Upper lobe of left lung (tissue), 4 donors: ENCODE results near the gene OOSP1.

Source experiments
- POLR2A ChIP-seq, 4 donors: fragments of 450-650 bp; IDR thresholded peaks; one replicate each; pipeline ENCODE4 v1.5.1; 2016 to 2017; ENCODE audit warnings: antibody characterized with exemption in 4 of 4, mild to moderate bottlenecking in 2 of 4
- POLR2AphosphoS5 ChIP-seq, 2 donors: sonication (generic); formaldehyde crosslinking; IDR thresholded peaks; one replicate each; pipeline ENCODE4 v1.5.1; 2017; ENCODE audit warnings: antibody characterized with exemption in 2 of 2
- TF ChIP-seq, protein P1 (sequence below), 6 experiments: fragments of 450-650 bp in 4 of 6; fragments of 200-600 bp in 2 of 6; sonication (generic) in 2 of 6; IDR thresholded peaks; one replicate each; pipeline ENCODE4 v1.5.1; 2016 to 2019; ENCODE audit warnings: antibody characterized with exemption in 6 of 6

GRCh38 chr11:59953463-59954218 is 15.4 kb downstream of the OOSP1 start:
- TF ChIP-seq POLR2A (IDR thresholded peaks at IDR 0.05): no peak
- TF ChIP-seq, protein P1, sequence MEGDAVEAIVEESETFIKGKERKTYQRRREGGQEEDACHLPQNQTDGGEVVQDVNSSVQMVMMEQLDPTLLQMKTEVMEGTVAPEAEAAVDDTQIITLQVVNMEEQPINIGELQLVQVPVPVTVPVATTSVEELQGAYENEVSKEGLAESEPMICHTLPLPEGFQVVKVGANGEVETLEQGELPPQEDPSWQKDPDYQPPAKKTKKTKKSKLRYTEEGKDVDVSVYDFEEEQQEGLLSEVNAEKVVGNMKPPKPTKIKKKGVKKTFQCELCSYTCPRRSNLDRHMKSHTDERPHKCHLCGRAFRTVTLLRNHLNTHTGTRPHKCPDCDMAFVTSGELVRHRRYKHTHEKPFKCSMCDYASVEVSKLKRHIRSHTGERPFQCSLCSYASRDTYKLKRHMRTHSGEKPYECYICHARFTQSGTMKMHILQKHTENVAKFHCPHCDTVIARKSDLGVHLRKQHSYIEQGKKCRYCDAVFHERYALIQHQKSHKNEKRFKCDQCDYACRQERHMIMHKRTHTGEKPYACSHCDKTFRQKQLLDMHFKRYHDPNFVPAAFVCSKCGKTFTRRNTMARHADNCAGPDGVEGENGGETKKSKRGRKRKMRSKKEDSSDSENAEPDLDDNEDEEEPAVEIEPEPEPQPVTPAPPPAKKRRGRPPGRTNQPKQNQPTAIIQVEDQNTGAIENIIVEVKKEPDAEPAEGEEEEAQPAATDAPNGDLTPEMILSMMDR (IDR thresholded peaks at IDR 0.05): no peak
- no peak for TF ChIP-seq POLR2AphosphoS5 (IDR thresholded peaks at IDR 0.05)
